Vagina (tissue), 2 donors: ENCODE measurements around the gene MATCAP1.

Experiments
- POLR2AphosphoS5 ChIP-seq, 2 donors: sonication (generic); formaldehyde crosslinking; IDR thresholded peaks; one replicate each; pipeline ENCODE4 v1.9.0; 2017; ENCODE audit warnings: antibody characterized with exemption in 2 of 2, mild to moderate bottlenecking in 2 of 2, low read depth in 1 of 2; ENCODE audit not compliant: insufficient read depth in 1 of 2
- TF ChIP-seq, protein P1 (sequence below), 3 experiments: fragments of 450-650 bp in 2 of 3; fragments of 200-600 bp in 1 of 3; sonication (generic) in 1 of 3; IDR thresholded peaks; one replicate each; pipeline ENCODE4 v1.5.1; 2017 to 2019; ENCODE audit warnings: antibody characterized with exemption in 3 of 3, mild to moderate bottlenecking in 2 of 3, moderate library complexity in 2 of 3

GRCh38 chr16:67216612-67217490 lies 33.1 kb upstream of the MATCAP1 start:
- TF ChIP-seq, protein P1, sequence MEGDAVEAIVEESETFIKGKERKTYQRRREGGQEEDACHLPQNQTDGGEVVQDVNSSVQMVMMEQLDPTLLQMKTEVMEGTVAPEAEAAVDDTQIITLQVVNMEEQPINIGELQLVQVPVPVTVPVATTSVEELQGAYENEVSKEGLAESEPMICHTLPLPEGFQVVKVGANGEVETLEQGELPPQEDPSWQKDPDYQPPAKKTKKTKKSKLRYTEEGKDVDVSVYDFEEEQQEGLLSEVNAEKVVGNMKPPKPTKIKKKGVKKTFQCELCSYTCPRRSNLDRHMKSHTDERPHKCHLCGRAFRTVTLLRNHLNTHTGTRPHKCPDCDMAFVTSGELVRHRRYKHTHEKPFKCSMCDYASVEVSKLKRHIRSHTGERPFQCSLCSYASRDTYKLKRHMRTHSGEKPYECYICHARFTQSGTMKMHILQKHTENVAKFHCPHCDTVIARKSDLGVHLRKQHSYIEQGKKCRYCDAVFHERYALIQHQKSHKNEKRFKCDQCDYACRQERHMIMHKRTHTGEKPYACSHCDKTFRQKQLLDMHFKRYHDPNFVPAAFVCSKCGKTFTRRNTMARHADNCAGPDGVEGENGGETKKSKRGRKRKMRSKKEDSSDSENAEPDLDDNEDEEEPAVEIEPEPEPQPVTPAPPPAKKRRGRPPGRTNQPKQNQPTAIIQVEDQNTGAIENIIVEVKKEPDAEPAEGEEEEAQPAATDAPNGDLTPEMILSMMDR (IDR thresholded peaks at IDR 0.05), result no peak
- TF ChIP-seq POLR2AphosphoS5 (IDR thresholded peaks at IDR 0.05; ENCODE audit: insufficient read depth in 1 of 2, low read depth in 1 of 2), result no peak
